Measurements from ENCODE around the gene F5. TPM values are rescaled to one million over a fixed set of nuclear protein-coding genes. Genes with fewer than 3 reads are reported as not detected.

F5 gene
- total and polyA plus RNA-seq, 9 of the 15 experiments (the other 6 are each of a cell fraction or from before 2014, with no cell fraction given) = 0.03 to 0.13 TPM; not detected in 7

- TF ChIP-seq ZNF280B (CRISPR knock-in tag; IDR thresholded peaks at IDR 0.05) (no peak), MNT (conservative IDR thresholded peaks at IDR 0.05) (peak; percentile 91 to 96), ZFP1 (CRISPR knock-in tag; IDR thresholded peaks at IDR 0.05) (no peak), HOXB6 (CRISPR knock-in tag; IDR thresholded peaks at IDR 0.05; ENCODE audit: borderline replicate concordance) (no peak), FOXA3 (CRISPR knock-in tag; conservative IDR thresholded peaks at IDR 0.05 in 1 of 2, IDR thresholded peaks at IDR 0.05 in 1 of 2) (peak in 1 of 2 experiments; percentile 78; a peak in 2 of 4 replicates), ETS2 (tag; IDR thresholded peaks at IDR 0.05; ENCODE audit: borderline replicate concordance, poor library complexity, severe bottlenecking) (peak; percentile 38), ZNF76 (CRISPR knock-in tag; IDR thresholded peaks at IDR 0.05; ENCODE audit: borderline replicate concordance) (0 out of 2 replicates have a peak, but pooled peaks have one; percentile 47), SRSF9 (IDR thresholded peaks at IDR 0.05; ENCODE audit: borderline replicate concordance, low read depth, low read length) (no peak), POLR3A (IDR thresholded peaks at IDR 0.05; ENCODE audit: borderline replicate concordance, extremely low read depth, insufficient read depth, insufficient read length) (no peak), ZNF316 (IDR thresholded peaks at IDR 0.05) (no peak), HES1 (IDR thresholded peaks at IDR 0.05; ENCODE audit: low read depth) (no peak), ILF3 (IDR thresholded peaks at IDR 0.05; ENCODE audit: borderline replicate concordance) (no peak), RBM39 (optimal IDR thresholded peaks at IDR 0.05; ENCODE audit: low read depth, low read length) (no peak), NR3C1 (CRISPR knock-in tag; IDR thresholded peaks at IDR 0.05) (peak; percentile 90), ZNF655 (CRISPR knock-in tag; IDR thresholded peaks at IDR 0.05) (no peak), ZBTB2 (IDR thresholded peaks at IDR 0.05) (no peak), RBBP5 (IDR thresholded peaks at IDR 0.05; ENCODE audit: borderline replicate concordance, insufficient read depth, low read length, poor library complexity, severe bottlenecking) (peak; percentile 92), SMARCA4 (IDR thresholded peaks at IDR 0.05) (no peak; the same call in 1 of the 2 replicates), ELF2 (CRISPR knock-in tag; IDR thresholded peaks at IDR 0.05) (no peak)
Observed at GRCh38 chr1:169485431-169486280, 100.6 kb downstream of the F5 start, which contains the start of gene SLC19A2 (continued).
